Right renal pelvis (tissue), 4 donors: Measurements from ENCODE around the gene PTCD3. TPM values are rescaled to one million over a fixed set of nuclear protein-coding genes. Genes with fewer than 3 reads are reported as not detected.

Experiments used
- polyA plus RNA-seq, 4 donors: library from polyadenylated mRNA; unstranded; fragments of 120-200 nt; gene quantifications; one replicate each; pipeline ENCODE4 v1.2.1, GENCODE V29; 2013; ENCODE audit not compliant: insufficient read length in 4 of 4

PTCD3 gene
- polyA plus RNA-seq, 4 donors: 117 to 141 (median 132) TPM

Other genes starting within 250 kb of the PTCD3 start
- gene ST3GAL5, start 217.2 kb upstream of the PTCD3 start, polyA plus RNA-seq: 10 to 100 TPM; 10.8 to 13.1 (median 11.3) TPM
- gene POLR1A, start 349 bp upstream of the PTCD3 start, polyA plus RNA-seq: 10 to 100 TPM; 18.7 to 22.5 (median 19.8) TPM
- gene IMMT, start 89.2 kb downstream of the PTCD3 start, polyA plus RNA-seq: 100 to 1,000 TPM; 101 to 115 (median 110) TPM
- gene MRPL35, start 93.2 kb downstream of the PTCD3 start, polyA plus RNA-seq: 10 to 100 TPM; 46.4 to 61.9 (median 57.2) TPM
- 1 to 10 TPM; 3.4 to 4.1 (median 3.5) TPM for gene REEP1, start 231.4 kb downstream of the PTCD3 start, polyA plus RNA-seq